ENCODE measurements around the gene TMEM233. TPM values are rescaled to one million over a fixed set of nuclear protein-coding genes. Genes with fewer than 3 reads are reported as not detected.

TMEM233 gene
- total RNA-seq, 1 donor from 2014 or later = 0.40 TPM

DNA sequence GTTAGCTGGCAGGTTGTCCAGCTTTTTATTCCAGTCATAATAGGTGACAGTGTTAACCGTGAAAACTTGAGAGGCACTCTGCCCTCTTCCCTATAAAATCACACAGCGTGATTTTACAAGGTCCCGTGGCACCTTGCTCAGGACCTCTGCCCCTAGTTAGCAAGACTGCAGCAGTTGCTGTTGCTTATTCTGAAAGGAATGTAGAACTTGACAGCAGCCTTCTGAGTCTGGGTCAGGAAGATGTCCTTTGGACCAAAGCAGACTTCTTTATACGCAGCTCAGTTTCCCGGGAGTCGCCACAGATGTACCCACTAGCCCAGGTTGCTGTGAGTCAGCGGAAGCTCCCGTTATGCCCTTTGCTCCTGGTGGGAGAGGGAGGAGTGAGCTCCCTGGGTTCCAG is 87.5 kb downstream of the TMEM233 start:
- DNase-seq (ENCODE audit: low read depth in 2 of 2) = no peak

GRCh38 chr12:119681728-119682638 is 88.4 kb downstream of the TMEM233 start:
- DNase-seq (ENCODE audit: low read depth in 2 of 2) = no peak

GRCh38 chr12:119682639-119683252 is 89.2 kb downstream of the TMEM233 start:
- no peak for DNase-seq (ENCODE audit: low read depth in 2 of 2)

- DNase-seq (ENCODE audit: low read depth in 2 of 2) = peak in 1 of 2 donors; percentile 31
These were observed 89.8 kb downstream of the TMEM233 start for GRCh38 chr12:119683413-119683812.

- DNase-seq (ENCODE audit: low read depth in 2 of 2) = no peak
These were observed 90.2 kb downstream of the TMEM233 start for GRCh38 chr12:119683816-119684215.

GRCh38 chr12:119684711-119685369 is 91.3 kb downstream of the TMEM233 start:
- DNase-seq (ENCODE audit: low read depth in 2 of 2) = no peak

DNA sequence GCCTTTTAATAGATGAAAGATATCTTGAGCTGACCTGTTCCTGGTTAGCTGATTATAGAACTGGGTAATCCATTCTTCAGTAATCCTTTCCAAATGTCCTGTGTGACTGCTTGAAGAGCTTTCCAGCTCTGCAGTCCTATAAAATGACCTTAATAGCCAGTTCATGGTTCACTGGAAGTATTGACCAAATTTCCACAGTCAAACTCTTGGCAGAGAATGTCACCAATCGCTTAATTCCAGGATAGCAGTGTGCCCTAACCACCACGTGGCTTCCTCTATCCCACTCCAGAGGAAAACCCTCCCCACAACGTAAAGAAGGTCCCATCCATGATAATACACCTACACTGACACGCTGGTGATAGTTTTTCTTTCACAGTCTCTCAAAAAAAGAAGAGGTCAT is 91.8 kb downstream of the TMEM233 start:
- peak in 1 of 2 donors; percentile 23 for DNase-seq (ENCODE audit: low read depth in 2 of 2)

DNA sequence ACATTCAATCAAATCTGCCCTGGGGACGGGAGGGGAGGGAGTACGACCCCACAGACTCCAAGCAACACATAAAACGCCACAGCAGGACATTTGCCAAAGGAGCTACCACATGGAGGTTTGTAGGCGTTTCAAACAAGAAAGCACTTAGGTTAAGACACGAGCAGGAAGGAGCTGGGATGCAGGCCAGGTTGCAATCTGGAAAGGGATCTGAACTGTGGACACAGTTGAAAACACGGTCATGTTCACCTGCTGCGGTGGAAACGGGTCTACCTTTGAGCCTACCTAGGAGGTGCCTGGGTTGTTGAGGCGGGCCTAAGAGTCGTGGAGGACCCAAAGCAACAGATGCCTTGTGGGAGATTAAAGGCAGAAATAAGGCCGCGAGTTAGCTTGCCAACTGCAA is 92.8 kb downstream of the TMEM233 start:
- DNase-seq (ENCODE audit: low read depth in 2 of 2) = no peak

DNA sequence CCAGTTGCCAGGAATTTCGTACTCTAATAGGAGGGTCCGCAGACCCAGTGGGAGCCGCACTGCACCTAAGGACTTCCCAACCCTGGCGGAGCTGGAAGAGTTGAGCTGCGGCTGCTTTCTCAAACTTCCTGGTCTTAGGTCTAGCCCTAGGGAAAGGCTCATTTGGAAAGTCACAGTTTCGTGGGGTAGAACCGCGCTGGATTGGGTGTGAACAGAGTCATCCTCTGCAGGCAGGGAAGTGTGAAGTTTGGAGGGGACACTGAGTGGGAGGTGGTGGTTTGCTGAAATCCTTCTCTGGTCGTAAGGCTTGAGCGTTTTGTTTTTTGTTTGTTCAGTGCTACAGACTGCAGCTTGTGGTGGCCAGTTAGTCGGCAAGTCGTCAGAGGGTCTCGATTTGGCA is 93.2 kb downstream of the TMEM233 start:
- DNase-seq (ENCODE audit: low read depth in 2 of 2) = no peak

DNA sequence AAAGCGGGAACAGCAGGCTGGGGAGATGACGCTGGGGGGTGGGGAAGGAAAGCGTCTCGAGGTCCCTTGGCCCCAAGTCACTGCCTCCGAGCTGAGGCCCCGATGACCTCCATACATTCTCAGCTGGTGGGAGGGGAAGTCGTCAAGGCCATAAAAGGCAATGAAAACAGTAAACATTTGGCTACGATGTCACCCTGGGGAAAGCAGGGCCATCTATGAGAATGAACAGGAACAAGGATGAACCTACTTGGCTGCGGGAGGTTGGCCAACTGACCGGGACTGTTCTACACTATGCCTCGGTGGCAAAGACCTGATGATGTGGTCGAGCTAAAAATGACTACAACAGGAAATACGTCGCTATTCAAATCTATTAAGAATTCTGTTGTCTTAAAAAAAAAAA is 93.8 kb downstream of the TMEM233 start:
- DNase-seq (ENCODE audit: low read depth in 2 of 2) = peak in 1 of 2 donors; percentile 29

DNA sequence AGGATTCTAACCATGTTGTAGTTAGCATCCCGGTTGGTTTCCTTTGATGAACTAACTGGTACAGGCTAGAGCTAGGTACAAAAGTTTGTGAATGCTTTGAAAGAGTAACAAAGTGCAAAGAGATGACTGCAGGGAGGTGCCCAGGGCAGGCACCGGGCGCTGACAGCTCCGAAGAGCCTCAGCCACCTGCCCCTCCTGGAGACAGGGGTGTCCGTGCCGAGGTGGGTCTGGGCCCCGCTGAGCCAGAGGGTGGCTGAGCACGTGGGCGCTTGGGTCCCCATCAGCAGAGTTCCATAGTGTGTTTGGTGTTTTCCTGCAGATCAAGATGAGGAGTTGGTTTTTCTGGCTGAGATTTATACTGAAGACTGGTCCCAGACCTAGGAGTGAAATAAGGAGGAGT is 94.3 kb downstream of the TMEM233 start:
- no peak for DNase-seq (ENCODE audit: low read depth in 2 of 2)

DNA sequence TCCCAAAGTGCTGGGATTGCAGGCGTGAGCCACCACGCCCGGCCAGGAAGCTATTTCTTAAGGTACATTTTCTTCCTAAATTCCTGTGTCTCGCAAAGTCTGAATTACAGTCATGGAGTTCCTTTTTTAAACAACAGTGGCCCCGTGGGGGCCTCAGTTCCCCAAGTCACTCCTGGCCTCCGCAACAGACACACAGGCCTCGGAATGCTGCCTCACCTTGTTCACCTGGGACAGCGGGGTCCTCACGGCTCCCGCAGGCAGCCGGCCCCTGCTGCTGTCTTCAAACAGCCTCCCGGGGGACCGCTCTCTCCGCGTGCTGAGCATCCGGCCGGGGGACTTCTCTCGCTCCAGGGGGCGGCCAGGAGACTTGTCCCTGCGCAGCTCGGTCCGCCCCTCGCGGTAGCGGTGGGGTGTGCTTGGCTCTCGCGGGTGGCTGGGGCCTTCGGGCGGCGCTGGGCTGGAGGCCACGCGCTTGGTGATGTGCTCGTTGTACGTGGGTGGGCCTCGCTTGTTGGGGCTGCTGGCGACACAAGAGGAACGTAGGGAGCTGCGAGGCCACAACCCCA is 96.4 kb downstream of the TMEM233 start:
- no peak for DNase-seq (ENCODE audit: low read depth in 2 of 2)

DNA sequence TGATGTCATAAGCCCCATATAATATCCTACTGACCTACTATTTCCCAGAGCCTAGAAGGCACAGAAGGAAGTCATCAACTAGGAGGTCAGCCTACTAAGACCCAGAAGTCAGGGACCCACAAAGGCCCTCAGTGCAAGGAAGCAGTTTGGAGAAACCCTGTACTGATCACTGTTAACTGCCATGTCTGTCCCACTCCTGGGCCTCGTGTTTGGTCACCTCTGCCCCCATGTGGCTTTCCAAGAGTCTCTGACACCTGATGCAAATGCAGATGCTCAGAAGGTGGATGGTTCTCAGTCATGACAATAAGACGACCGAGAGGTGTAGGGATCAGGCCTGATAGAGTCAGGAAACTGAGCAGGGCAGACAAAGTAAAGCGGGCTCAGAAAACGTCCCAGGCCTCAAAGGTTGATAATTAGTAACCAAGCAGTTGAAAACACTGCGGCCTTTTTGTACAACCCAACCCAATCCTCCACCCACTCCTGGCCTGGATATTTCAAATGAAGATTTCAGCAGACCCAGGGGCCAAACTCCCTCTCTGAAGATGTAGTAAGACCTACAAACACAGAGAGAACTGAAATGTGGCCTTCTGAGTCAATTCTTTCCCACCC is 97.7 kb downstream of the TMEM233 start:
- no peak for DNase-seq (ENCODE audit: low read depth in 2 of 2)

- DNase-seq (ENCODE audit: low read depth in 2 of 2) = peak; percentile 53 to 91
These were observed 98.8 kb downstream of the TMEM233 start for GRCh38 chr12:119692410-119692809.

Other genes starting within 250 kb of the TMEM233 start
- gene PRKAB1, start 74.4 kb downstream of the TMEM233 start, total RNA-seq = 16.3 and 20.6 TPM in 2 replicates

Data from lung microvascular endothelial cell (primary cell).